Neural cell (in vitro differentiated cells): ENCODE measurements around the gene ANKRD42. TPM values are rescaled to one million over a fixed set of nuclear protein-coding genes. Genes with fewer than 3 reads are reported as not detected.

ENCODE experiments used
- H2AFZ ChIP-seq: fragments of 200-600, 300-800 bp; sonication (generic), shearing (Covaris generic); 2 replicates; pipeline ENCODE4 v1.6.0; 2014; ENCODE audit warnings: low read depth, mild to moderate bottlenecking, antibody characterized with exemption, low read length, moderate library complexity
- H3F3A ChIP-seq: fragments of 200-600 bp; shearing (Covaris generic); 2 replicates; pipeline ENCODE4 v1.6.1; 2016; ENCODE audit warnings: mild to moderate bottlenecking, moderate library complexity, mixed read lengths, antibody characterized with exemption, low read length; ENCODE audit not compliant: insufficient read depth, poor library complexity, severe bottlenecking
- H3K27ac ChIP-seq: fragments of 200-600, 300-800 bp; sonication (generic), shearing (Covaris generic); 2 replicates; pipeline ENCODE4 v1.5.1; 2014; ENCODE audit warnings: mild to moderate bottlenecking, low read length, moderate library complexity
- H3K27me3 ChIP-seq: fragments of 300-800, 200-600 bp; sonication (generic), shearing (Covaris generic); 2 replicates; pipeline ENCODE4 v1.6.0; 2014; ENCODE audit warnings: mild to moderate bottlenecking, low read depth, low read length, moderate library complexity; ENCODE audit not compliant: insufficient read depth
- H3K36me3 ChIP-seq: fragments of 300-800, 200-600 bp; sonication (generic), shearing (Covaris generic); 2 replicates; pipeline ENCODE4 v1.5.1; 2014; ENCODE audit warnings: mild to moderate bottlenecking, antibody characterized with exemption, low read length, moderate library complexity; ENCODE audit not compliant: insufficient read depth
- H3K4me2 ChIP-seq: fragments of 300-800, 200-600 bp; sonication (generic), shearing (Covaris generic); 2 replicates; pipeline ENCODE4 v1.6.0; 2014; ENCODE audit warnings: mild to moderate bottlenecking, low read length
- H3K4me3 ChIP-seq: fragments of 300-800, 200-600 bp; sonication (generic), shearing (Covaris generic); 2 replicates; pipeline ENCODE4 v1.5.1; 2014; ENCODE audit warnings: mild to moderate bottlenecking, low read length, moderate library complexity
- H3K79me2 ChIP-seq: fragments of 200-600 bp; shearing (Covaris generic); replicated peaks from 2 replicates; pipeline ENCODE4 v1.6.0; 2014; ENCODE audit warnings: mild to moderate bottlenecking, low read length, moderate library complexity; ENCODE audit not compliant: insufficient read depth
- H3K9ac ChIP-seq: fragments of 300-800, 200-600 bp; sonication (generic), shearing (Covaris generic); 2 replicates; pipeline ENCODE4 v1.6.1; 2016; ENCODE audit warnings: mild to moderate bottlenecking, low read length, mixed read lengths
- H3K9me2 ChIP-seq: fragments of 200-600 bp; shearing (Covaris generic); 2 replicates; pipeline ENCODE4 v1.6.1; 2016; ENCODE audit warnings: mild to moderate bottlenecking, low read length, mixed read lengths; ENCODE audit not compliant: insufficient read depth
- H3K9me3 ChIP-seq: fragments of 200-600, 300-800 bp; sonication (generic), shearing (Covaris generic); 2 replicates; pipeline ENCODE4 v1.6.1; 2016; ENCODE audit warnings: mild to moderate bottlenecking, mixed run types, low read length, moderate library complexity, mixed read lengths
- H4K20me1 ChIP-seq: fragments of 200-600 bp; shearing (Covaris generic); 2 replicates; pipeline ENCODE4 v1.6.1; 2016; ENCODE audit warnings: mild to moderate bottlenecking, mixed run types; ENCODE audit not compliant: insufficient read depth
- CTCF ChIP-seq: fragments of 450-650 bp; IDR thresholded peaks from 2 replicates; pipeline ENCODE4 v1.5.1; 2014; ENCODE audit warnings: antibody characterized with exemption, mild to moderate bottlenecking, moderate library complexity; ENCODE audit not compliant: poor library complexity, severe bottlenecking
- EP300 ChIP-seq: fragments of 450-650 bp; conservative IDR thresholded peaks from 2 replicates; pipeline ENCODE4 v1.6.1; 2014; ENCODE audit warnings: antibody characterized with exemption, mild to moderate bottlenecking, moderate library complexity; ENCODE audit not compliant: poor library complexity, severe bottlenecking
- EZH2 ChIP-seq: fragments of 200-600, 300-800 bp; shearing (Covaris generic), sonication (generic); IDR thresholded peaks from 2 replicates; pipeline ENCODE4 v1.6.1; 2014; ENCODE audit warnings: antibody characterized with exemption, low read length, borderline replicate concordance, mild to moderate bottlenecking; ENCODE audit not compliant: insufficient read depth, poor library complexity, severe bottlenecking
- MXI1 ChIP-seq: fragments of 450-650 bp; conservative IDR thresholded peaks from 2 replicates; pipeline ENCODE4 v1.6.1; 2014; ENCODE audit warnings: antibody characterized with exemption, mild to moderate bottlenecking; ENCODE audit not compliant: poor library complexity, severe bottlenecking
- POLR2AphosphoS5 ChIP-seq: IDR thresholded peaks from 2 replicates; pipeline ENCODE4 v1.6.1; 2012
- RAD21 ChIP-seq: fragments of 450-650 bp; conservative IDR thresholded peaks from 2 replicates; pipeline ENCODE4 v1.6.1; 2014; ENCODE audit warnings: antibody characterized with exemption, mild to moderate bottlenecking, moderate library complexity
- REST ChIP-seq: IDR thresholded peaks from 2 replicates; pipeline ENCODE4 v1.6.1; 2012; ENCODE audit warnings: borderline replicate concordance
- SMC3 ChIP-seq: fragments of 450-650 bp; conservative IDR thresholded peaks from 2 replicates; pipeline ENCODE4 v1.6.1; 2014; ENCODE audit warnings: antibody characterized with exemption, mild to moderate bottlenecking, moderate library complexity; ENCODE audit not compliant: poor library complexity
- TAF1 ChIP-seq: IDR thresholded peaks from 2 replicates; pipeline ENCODE4 v1.6.1; 2012; ENCODE audit warnings: low read depth
- polyA plus RNA-seq: library from polyadenylated mRNA; depleted of rRNA; stranded (reverse); fragments of >200 nt; gene quantifications from 2 replicates; pipeline ENCODE4 v1.2.3, GENCODE V29; 2014

The ANKRD42 gene
- polyA plus RNA-seq, 1 donor from 2014 or later, result 16.1 TPM

DNA sequence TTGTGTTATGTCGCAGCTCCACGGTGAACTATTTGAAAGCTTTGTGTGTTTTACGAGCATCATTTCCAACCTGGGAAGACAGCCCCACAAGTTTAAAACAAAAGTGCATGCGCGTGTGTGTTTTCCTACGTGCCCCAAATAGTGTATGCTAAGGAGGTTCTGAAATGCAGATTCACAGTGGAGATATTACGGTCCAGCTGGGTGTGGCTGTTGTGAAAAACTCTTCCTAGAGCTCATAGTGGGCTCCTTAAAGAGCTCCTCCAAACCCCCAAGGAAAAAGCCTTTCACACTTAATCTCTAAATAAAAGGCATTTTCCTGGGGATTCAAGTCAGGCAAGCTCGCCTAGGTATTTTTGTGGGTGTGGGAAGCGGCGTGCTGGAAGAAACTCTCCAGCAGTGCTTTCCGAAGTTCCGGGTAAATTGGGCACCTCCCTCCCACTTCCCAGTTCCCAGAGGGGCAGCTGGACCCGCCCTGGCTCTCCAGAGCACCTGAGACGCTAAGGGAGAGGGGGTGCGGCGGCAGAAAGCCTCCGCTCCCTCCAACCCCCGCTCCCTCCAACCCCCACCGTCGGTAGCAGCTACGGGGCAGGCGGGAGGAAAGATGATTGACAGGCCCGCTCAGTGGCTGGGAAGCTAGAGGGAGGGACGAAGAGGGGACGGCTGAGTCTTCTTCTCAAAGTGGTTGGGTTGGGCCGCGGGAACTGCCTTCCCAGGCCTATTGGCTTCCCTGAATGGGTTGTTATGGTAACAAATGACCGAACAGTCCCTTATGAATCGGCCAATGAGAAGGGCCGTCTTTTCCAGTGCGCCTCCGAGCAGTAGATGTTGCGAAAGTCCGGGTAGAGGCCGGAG lies 37.1 kb upstream of the ANKRD42 start (continued):
- TF ChIP-seq EP300, result no peak

GRCh38 chr11:83156996-83157593 lies 36.4 kb upstream of the ANKRD42 start, which contains the start of gene PCF11:
TSS of gene PCF11 (plus strand) at chr11:83157131. CDS start at chr11:83157440, 309 bp downstream.
- Histone ChIP-seq H3K36me3 (no peaks in the 10 kb centered on the region), H3K9me2 (no peaks in the 10 kb centered on the region), H3K27me3 (no peaks in the 10 kb centered on the region), H2AFZ (peak within 1 kb of the TSS; percentile 78), H3K9ac (peak within 1 kb of the TSS; percentile 99), H3K27ac (peak within 1 kb of the TSS; percentile 99), H3K79me2 (peaks cover 49% of the 10 kb centered on the region), H3K4me3 (peak within 1 kb of the TSS; percentile 92), H3F3A (no peaks in the 10 kb centered on the region), H3K9me3 (no peaks in the 10 kb centered on the region), H4K20me1 (peaks cover 10% of the 10 kb centered on the region), H3K4me2 (peak within 1 kb of the TSS; percentile 30)
- TF ChIP-seq TAF1 (peak; percentile 100), RAD21 (peak; percentile 22), SMC3 (no peak), POLR2AphosphoS5 (peak; percentile 100), REST (peak; percentile 99), EP300 (peak; percentile 53), EZH2 (no peak), CTCF (no peak), MXI1 (peak; percentile 43)
